22Rv1 (cell line): ENCODE data around the gene ANXA2.

Experiments
- ZFX ChIP-seq: fragments of 450-650 bp; IDR thresholded peaks from 2 replicates; pipeline ENCODE4 v1.6.1; 2017; ENCODE audit warnings: antibody characterized with exemption, borderline replicate concordance
- TF ChIP-seq, protein P1 (sequence below): fragments of 450-650 bp; IDR thresholded peaks from 2 replicates; pipeline ENCODE4 v1.5.1; 2017; ENCODE audit warnings: mild to moderate bottlenecking

GRCh38 chr15:60373327-60373726 is 24.5 kb downstream of the ANXA2 start:
- no peak for TF ChIP-seq ZFX
- TF ChIP-seq, protein P1, sequence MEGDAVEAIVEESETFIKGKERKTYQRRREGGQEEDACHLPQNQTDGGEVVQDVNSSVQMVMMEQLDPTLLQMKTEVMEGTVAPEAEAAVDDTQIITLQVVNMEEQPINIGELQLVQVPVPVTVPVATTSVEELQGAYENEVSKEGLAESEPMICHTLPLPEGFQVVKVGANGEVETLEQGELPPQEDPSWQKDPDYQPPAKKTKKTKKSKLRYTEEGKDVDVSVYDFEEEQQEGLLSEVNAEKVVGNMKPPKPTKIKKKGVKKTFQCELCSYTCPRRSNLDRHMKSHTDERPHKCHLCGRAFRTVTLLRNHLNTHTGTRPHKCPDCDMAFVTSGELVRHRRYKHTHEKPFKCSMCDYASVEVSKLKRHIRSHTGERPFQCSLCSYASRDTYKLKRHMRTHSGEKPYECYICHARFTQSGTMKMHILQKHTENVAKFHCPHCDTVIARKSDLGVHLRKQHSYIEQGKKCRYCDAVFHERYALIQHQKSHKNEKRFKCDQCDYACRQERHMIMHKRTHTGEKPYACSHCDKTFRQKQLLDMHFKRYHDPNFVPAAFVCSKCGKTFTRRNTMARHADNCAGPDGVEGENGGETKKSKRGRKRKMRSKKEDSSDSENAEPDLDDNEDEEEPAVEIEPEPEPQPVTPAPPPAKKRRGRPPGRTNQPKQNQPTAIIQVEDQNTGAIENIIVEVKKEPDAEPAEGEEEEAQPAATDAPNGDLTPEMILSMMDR: no peak
